Fibroblast of lung (primary cell): ENCODE measurements around the gene CRHR1. TPM values are rescaled to one million over a fixed set of nuclear protein-coding genes. Genes with fewer than 3 reads are reported as not detected.

Experiments
- DNase-seq, 2 donors: peaks; one replicate each; pipeline versions ENCODE4 v3.0.0 to v3.0.0-alpha.2; 2010; ENCODE audit warnings: low read depth in 2 of 2
- H2AFZ ChIP-seq: 2 replicates; pipeline ENCODE4 v1.5.1; 2012; ENCODE audit warnings: low read length, control low read depth, inconsistent platforms
- H3K27ac ChIP-seq: 2 replicates; pipeline ENCODE4 v1.5.1; 2011; ENCODE audit warnings: low read length, control low read depth; ENCODE audit not compliant: insufficient read depth
- H3K27me3 ChIP-seq: 2 replicates; pipeline ENCODE4 v1.5.1; 2011; ENCODE audit warnings: mild to moderate bottlenecking, low read length; ENCODE audit not compliant: control insufficient read depth, insufficient read depth
- H3K36me3 ChIP-seq: 2 replicates; pipeline ENCODE4 v1.5.1; 2011; ENCODE audit warnings: low read length; ENCODE audit not compliant: control insufficient read depth, insufficient read depth
- H3K4me1 ChIP-seq: 2 replicates; pipeline ENCODE4 v1.5.1; 2011; ENCODE audit warnings: low read length; ENCODE audit not compliant: control insufficient read depth, insufficient read depth; ENCODE audit errors: extremely low read depth
- H3K4me2 ChIP-seq: 2 replicates; pipeline ENCODE4 v1.5.1; 2011; ENCODE audit warnings: low read length, control low read depth; ENCODE audit not compliant: insufficient read depth; ENCODE audit errors: extremely low read depth
- H3K4me3 ChIP-seq, 4 experiments: fragments of 200-600 bp in 1 of 4; sonication (generic) in 1 of 4; replicated peaks in 1 of 4; 2 replicates each; pipeline ENCODE4 v1.5.1; 2011 to 2016; ENCODE audit warnings: low read length in 4 of 4, low read depth in 3 of 4, mild to moderate bottlenecking in 3 of 4, control low read depth in 2 of 4, inconsistent platforms in 1 of 4, mixed read lengths in 1 of 4; ENCODE audit not compliant: insufficient read depth in 1 of 4; ENCODE audit errors: control extremely low read depth in 1 of 4
- H3K79me2 ChIP-seq: 2 replicates; pipeline ENCODE4 v1.5.1; 2012; ENCODE audit warnings: mild to moderate bottlenecking, low read length, inconsistent platforms; ENCODE audit not compliant: control insufficient read depth, insufficient read depth
- H3K9ac ChIP-seq: 2 replicates; pipeline ENCODE4 v1.5.1; 2011; ENCODE audit warnings: mild to moderate bottlenecking, low read length, control low read depth; ENCODE audit not compliant: insufficient read depth
- H3K9me3 ChIP-seq: 2 replicates; pipeline ENCODE4 v1.5.1; 2012; ENCODE audit warnings: low read depth, low read length; ENCODE audit not compliant: control insufficient read depth, insufficient read depth
- H4K20me1 ChIP-seq: 2 replicates; pipeline ENCODE4 v1.5.1; 2011; ENCODE audit warnings: low read length; ENCODE audit not compliant: control insufficient read depth, insufficient read depth; ENCODE audit errors: extremely low read depth
- CTCF ChIP-seq, 2 donors: IDR thresholded peaks in 1 of 2; conservative IDR thresholded peaks in 1 of 2; 1 replicate in 1 of 2; 2 replicates in 1 of 2; pipeline ENCODE4 v1.5.1; 2011 to 2012; ENCODE audit warnings: low read length in 2 of 2, control low read depth in 1 of 2, inconsistent platforms in 1 of 2, low read depth in 1 of 2, mild to moderate bottlenecking in 1 of 2
- EZH2 ChIP-seq: IDR thresholded peaks from 2 replicates; pipeline ENCODE4 v1.5.1; 2012; ENCODE audit warnings: low read length, control low read depth, mild to moderate bottlenecking; ENCODE audit errors: missing control alignments
- polyA plus RNA-seq, 2 donors: library from polyadenylated mRNA; depleted of rRNA in 1 of 2; stranded (reverse) in 1 of 2; unstranded in 1 of 2; fragments of >200 nt; gene quantifications; 2 replicates each; pipeline ENCODE4 v1.2.1, GENCODE V29; 2011 to 2012; ENCODE audit warnings: missing spikeins in 1 of 2
- total RNA-seq: library from RNA; depleted of rRNA; stranded (reverse); fragments of >200 nt; gene quantifications from 2 replicates; pipeline ENCODE4 v1.2.1, GENCODE V29; 2014

The CRHR1 gene
- total and polyA plus RNA-seq, 2 donors (not counting 1 experiment from before 2014, with no cell fraction given) = not detected

- H3K27ac ChIP-seq = no peak overlapping the region
- no peak overlapping the region for H2AFZ ChIP-seq
- no peak overlapping the region for H3K9ac ChIP-seq
- peaks cover 6% of the 10 kb centered on the region for H3K27me3 ChIP-seq
- H3K36me3 ChIP-seq = no peaks in the 10 kb centered on the region
- H3K4me3 ChIP-seq = no peak overlapping the region
- H3K4me2 ChIP-seq = no peak overlapping the region
- H3K4me1 ChIP-seq = no peaks in the 10 kb centered on the region
- DNase-seq = no peak
- TF ChIP-seq CTCF (conservative IDR thresholded peaks at IDR 0.05 in 1 of 2, IDR thresholded peaks at IDR 0.05 in 1 of 2; ENCODE audit: low read depth in 1 of 2, low read length in 2 of 2) (no peak), EZH2 (no peak)
- H3K79me2 ChIP-seq = no peaks in the 10 kb centered on the region
- no peaks in the 10 kb centered on the region for H3K9me3 ChIP-seq
- no peaks in the 10 kb centered on the region for H4K20me1 ChIP-seq
These were observed 16.7 kb downstream of the CRHR1 start for GRCh38 chr17:45800816-45801215.

- no peak overlapping the region for H3K27ac ChIP-seq
- TF ChIP-seq EZH2 (no peak), CTCF (conservative IDR thresholded peaks at IDR 0.05 in 1 of 2, IDR thresholded peaks at IDR 0.05 in 1 of 2; ENCODE audit: low read depth in 1 of 2, low read length in 2 of 2) (no peak)
- no peak overlapping the region for H2AFZ ChIP-seq
- no peak overlapping the region for H3K4me2 ChIP-seq
- no peaks in the 10 kb centered on the region for H3K79me2 ChIP-seq
- no peak for DNase-seq
- no peaks in the 10 kb centered on the region for H4K20me1 ChIP-seq
- H3K9ac ChIP-seq = no peak overlapping the region
- no peaks in the 10 kb centered on the region for H3K9me3 ChIP-seq
- no peaks in the 10 kb centered on the region for H3K36me3 ChIP-seq
- H3K27me3 ChIP-seq = peaks cover 6% of the 10 kb centered on the region
- no peaks in the 10 kb centered on the region for H3K4me1 ChIP-seq
- no peak overlapping the region for H3K4me3 ChIP-seq
These were observed 17.3 kb downstream of the CRHR1 start for GRCh38 chr17:45801421-45801820.

- Histone ChIP-seq H3K36me3 (no peaks in the 10 kb centered on the region), H3K4me3 (no peak overlapping the region), H4K20me1 (no peaks in the 10 kb centered on the region), H3K27me3 (no peaks in the 10 kb centered on the region), H3K79me2 (no peaks in the 10 kb centered on the region), H3K27ac (no peak overlapping the region), H3K9ac (no peak overlapping the region), H3K4me2 (no peak overlapping the region), H2AFZ (no peak overlapping the region), H3K4me1 (no peaks in the 10 kb centered on the region), H3K9me3 (no peaks in the 10 kb centered on the region)
- no peak for TF ChIP-seq EZH2
- no peak for DNase-seq
These were observed 24.7 kb downstream of the CRHR1 start for GRCh38 chr17:45808845-45809244.
